Stimulated activated naive B cell treated with anti-CD40 and anti-IgM and Interleukin-4, amounts not matched to agents 10 μg/mL and 1 μg/mL and 100 μg/mL, for 72 hours (primary cell): ENCODE measurements around the gene FIZ1.
A peak's percentile ranks its signal among the peaks of the same experiment; 100 is the strongest.

Experiments used
- ATAC-seq, 2 donors: fragments of 150-1000 bp; cut with Tn5 transposase; replicated peaks; 2 replicates each; pipeline ENCODE4 v1.10.0; 2021; ENCODE audit warnings: moderate library complexity in 1 of 2
- DNase-seq: peaks from one replicate; pipeline ENCODE4 v3.0.0; 2021
- H3K27ac Mint-ChIP-seq: one replicate; pipeline ENCODE4 v1.8.0; 2022; ENCODE audit warnings: mild to moderate bottlenecking, mixed read lengths
- H3K27me3 Mint-ChIP-seq, 2 donors: one replicate each; pipeline ENCODE4 v1.8.0; 2022; ENCODE audit warnings: mixed read lengths in 2 of 2
- H3K36me3 Mint-ChIP-seq, 2 donors: one replicate each; pipeline ENCODE4 v1.8.0; 2022; ENCODE audit warnings: mixed read lengths in 2 of 2, mild to moderate bottlenecking in 1 of 2
- H3K4me1 Mint-ChIP-seq, 2 donors: one replicate each; pipeline ENCODE4 v1.8.0; 2022; ENCODE audit warnings: mixed read lengths in 2 of 2, mild to moderate bottlenecking in 1 of 2
- H3K4me3 Mint-ChIP-seq, 2 donors: one replicate each; pipeline ENCODE4 v1.8.0; 2022; ENCODE audit warnings: mild to moderate bottlenecking in 2 of 2, mixed read lengths in 2 of 2, moderate library complexity in 1 of 2
- H3K9me3 Mint-ChIP-seq, 2 donors: one replicate each; pipeline ENCODE4 v1.8.0; 2022; ENCODE audit warnings: mixed read lengths in 2 of 2, mild to moderate bottlenecking in 1 of 2

The FIZ1 gene

GRCh38 chr19:55641426-55642152, 42.3 kb upstream of the FIZ1 start:
- Mint-ChIP-seq H3K27me3 (no peaks in the 10 kb centered on the region), H3K36me3 (peaks cover 46 to 79% of the 10 kb centered on the region in 2 donors), H3K4me1 (peaks cover 46 to 81% of the 10 kb centered on the region in 2 donors), H3K4me3 (peak overlapping the region; percentile 87 to 99), H3K27ac (peak overlapping the region; percentile 97), H3K9me3 (peaks cover 0 to 4% of the 10 kb centered on the region in 2 donors)
- DNase-seq: no peak
- ATAC-seq: peak; percentile 1 to 2

GRCh38 chr19:55640577-55641425, 41.5 kb upstream of the FIZ1 start, which contains the start of gene ZNF580:
ZNF580 (plus strand) TSS chr19:55641002; CDS start chr19:55642509, 1,507 bp downstream.
- DNase-seq (peak; percentile 70), ATAC-seq (peak; percentile 14 to 28)
- H3K27ac Mint-ChIP-seq: peak within 1 kb of the TSS; percentile 97
- no peaks in the 10 kb centered on the region for H3K27me3 Mint-ChIP-seq
- H3K9me3 Mint-ChIP-seq: peaks cover 0 to 4% of the 10 kb centered on the region in 2 donors
- H3K36me3 Mint-ChIP-seq: peaks cover 52 to 82% of the 10 kb centered on the region in 2 donors
- H3K4me1 Mint-ChIP-seq: peaks cover 53 to 86% of the 10 kb centered on the region in 2 donors
- peak within 1 kb of the TSS; percentile 87 to 99 for H3K4me3 Mint-ChIP-seq

GRCh38 chr19:55640043-55640576, 40.8 kb upstream of the FIZ1 start:
- peaks cover 0 to 4% of the 10 kb centered on the region in 2 donors for H3K9me3 Mint-ChIP-seq
- H3K4me3 Mint-ChIP-seq: peak overlapping the region; percentile 81 to 87
- peaks cover 52 to 87% of the 10 kb centered on the region in 2 donors for H3K4me1 Mint-ChIP-seq
- ATAC-seq (peak; percentile 2 to 6), DNase-seq (peak; percentile 69)
- H3K36me3 Mint-ChIP-seq: peaks cover 56 to 82% of the 10 kb centered on the region in 2 donors
- no peaks in the 10 kb centered on the region for H3K27me3 Mint-ChIP-seq
- peak overlapping the region; percentile 97 for H3K27ac Mint-ChIP-seq

- peak overlapping the region; percentile 72 for H3K27ac Mint-ChIP-seq
- no peak for DNase-seq
- peaks cover 0 to 4% of the 10 kb centered on the region in 2 donors for H3K9me3 Mint-ChIP-seq
- H3K36me3 Mint-ChIP-seq: peaks cover 49 to 76% of the 10 kb centered on the region in 2 donors
- no peak for ATAC-seq
- no peaks in the 10 kb centered on the region for H3K27me3 Mint-ChIP-seq
- H3K4me1 Mint-ChIP-seq: peaks cover 52 to 80% of the 10 kb centered on the region in 2 donors
- peak overlapping the region; percentile 43 to 55 for H3K4me3 Mint-ChIP-seq
These were observed 39.6 kb upstream of the FIZ1 start for GRCh38 chr19:55638864-55639359.

- Mint-ChIP-seq H3K9me3 (peaks cover 0 to 4% of the 10 kb centered on the region in 2 donors), H3K27me3 (no peaks in the 10 kb centered on the region)
- ATAC-seq: no peak
These were observed 38.2 kb upstream of the FIZ1 start for GRCh38 chr19:55637534-55637933.

GRCh38 chr19:55636723-55637122, 37.4 kb upstream of the FIZ1 start:
- H3K27ac Mint-ChIP-seq: peak overlapping the region; percentile 100

More at GRCh38 chr19:55637534-55637933, 38.2 kb upstream of the FIZ1 start:
- H3K27ac Mint-ChIP-seq: peak overlapping the region; percentile 86
- H3K4me3 Mint-ChIP-seq: peak overlapping the region; percentile 34 to 89
- no peak for DNase-seq
- peaks cover 40 to 63% of the 10 kb centered on the region in 2 donors for H3K36me3 Mint-ChIP-seq
- peaks cover 46 to 75% of the 10 kb centered on the region in 2 donors for H3K4me1 Mint-ChIP-seq

GRCh38 chr19:55635856-55636440, 36.6 kb upstream of the FIZ1 start:
- Mint-ChIP-seq H3K27ac (peak overlapping the region; percentile 100), H3K36me3 (peaks cover 37 to 52% of the 10 kb centered on the region in 2 donors), H3K27me3 (no peaks in the 10 kb centered on the region), H3K9me3 (peaks cover 0 to 4% of the 10 kb centered on the region in 2 donors), H3K4me1 (peaks cover 48 to 76% of the 10 kb centered on the region in 2 donors), H3K4me3 (peak overlapping the region; percentile 89 to 98)
- no peak for DNase-seq
- ATAC-seq: no peak

More at GRCh38 chr19:55636723-55637122, 37.4 kb upstream of the FIZ1 start:
- no peak for DNase-seq
- peaks cover 48 to 77% of the 10 kb centered on the region in 2 donors for H3K4me1 Mint-ChIP-seq
- H3K36me3 Mint-ChIP-seq: peaks cover 37 to 58% of the 10 kb centered on the region in 2 donors
- peaks cover 0 to 4% of the 10 kb centered on the region in 2 donors for H3K9me3 Mint-ChIP-seq
- no peak for ATAC-seq
- no peaks in the 10 kb centered on the region for H3K27me3 Mint-ChIP-seq
- H3K4me3 Mint-ChIP-seq: peak overlapping the region; percentile 89 to 98

GRCh38 chr19:55635334-55635717, 36.0 kb upstream of the FIZ1 start:
- Mint-ChIP-seq H3K4me3 (peak overlapping the region; percentile 89 to 98), H3K36me3 (peaks cover 34 to 49% of the 10 kb centered on the region in 2 donors), H3K27me3 (no peaks in the 10 kb centered on the region), H3K27ac (peak overlapping the region; percentile 100), H3K4me1 (peaks cover 45 to 73% of the 10 kb centered on the region in 2 donors), H3K9me3 (peaks cover 0 to 4% of the 10 kb centered on the region in 2 donors)
- DNase-seq (no peak), ATAC-seq (peak; percentile 29 to 35)

- DNase-seq (no peak), ATAC-seq (no peak)
- peak overlapping the region in 1 of 2 donors; percentile 74 for H3K4me3 Mint-ChIP-seq
- peaks cover 0 to 2% of the 10 kb centered on the region in 2 donors for H3K9me3 Mint-ChIP-seq
- H3K27me3 Mint-ChIP-seq: no peaks in the 10 kb centered on the region
- peaks cover 38 to 61% of the 10 kb centered on the region in 2 donors for H3K4me1 Mint-ChIP-seq
- peak overlapping the region; percentile 90 for H3K27ac Mint-ChIP-seq
- H3K36me3 Mint-ChIP-seq: peaks cover 26 to 37% of the 10 kb centered on the region in 2 donors
These were observed 34.5 kb upstream of the FIZ1 start for GRCh38 chr19:55633861-55634260.

GRCh38 chr19:55632463-55632834, 33.1 kb upstream of the FIZ1 start:
- H3K9me3 Mint-ChIP-seq: no peaks in the 10 kb centered on the region
- DNase-seq: peak; percentile 81
- H3K27ac Mint-ChIP-seq: no peak overlapping the region
- H3K4me3 Mint-ChIP-seq: peak overlapping the region in 1 of 2 donors; percentile 7
- H3K27me3 Mint-ChIP-seq: peaks cover 0 to 4% of the 10 kb centered on the region in 2 donors
- H3K36me3 Mint-ChIP-seq: peaks cover 22 to 25% of the 10 kb centered on the region in 2 donors
- peaks cover 31 to 49% of the 10 kb centered on the region in 2 donors for H3K4me1 Mint-ChIP-seq
- peak; percentile 53 to 60 for ATAC-seq

GRCh38 chr19:55626350-55626749, 27.0 kb upstream of the FIZ1 start:
- Mint-ChIP-seq H3K4me1 (peaks cover 8 to 18% of the 10 kb centered on the region in 2 donors), H3K36me3 (peaks cover 0 to 9% of the 10 kb centered on the region in 2 donors), H3K27me3 (peaks cover 0 to 4% of the 10 kb centered on the region in 2 donors)

GRCh38 chr19:55625004-55625326, 25.6 kb upstream of the FIZ1 start:
- DNase-seq (no peak), ATAC-seq (no peak)
- H3K9me3 Mint-ChIP-seq: peaks cover 2 to 3% of the 10 kb centered on the region in 2 donors
- peaks cover 8 to 25% of the 10 kb centered on the region in 2 donors for H3K4me1 Mint-ChIP-seq
- H3K27me3 Mint-ChIP-seq: peaks cover 0 to 4% of the 10 kb centered on the region in 2 donors
- peaks cover 4 to 21% of the 10 kb centered on the region in 2 donors for H3K36me3 Mint-ChIP-seq
- peak overlapping the region; percentile 91 to 97 for H3K4me3 Mint-ChIP-seq
- peak overlapping the region; percentile 99 for H3K27ac Mint-ChIP-seq

More at GRCh38 chr19:55626350-55626749, 27.0 kb upstream of the FIZ1 start:
- ATAC-seq (no peak), DNase-seq (no peak)
- H3K9me3 Mint-ChIP-seq: peaks cover 2 to 3% of the 10 kb centered on the region in 2 donors
- H3K27ac Mint-ChIP-seq: no peak overlapping the region
- no peak overlapping the region for H3K4me3 Mint-ChIP-seq
